ENCODE data around the gene KRTAP10-12. TPM values are rescaled to one million over a fixed set of nuclear protein-coding genes. Genes with fewer than 3 reads are reported as not detected.

KRTAP10-12 gene
- polyA plus RNA-seq, 3 donors: not detected

- DNase-seq: no peak
Observed at GRCh38 chr21:44732956-44733355, 36.0 kb downstream of the KRTAP10-12 start.

GRCh38 chr21:44734026-44734745 is 37.2 kb downstream of the KRTAP10-12 start:
- DNase-seq: no peak

GRCh38 chr21:44734841-44735240 is 37.9 kb downstream of the KRTAP10-12 start:
- DNase-seq: no peak

DNA sequence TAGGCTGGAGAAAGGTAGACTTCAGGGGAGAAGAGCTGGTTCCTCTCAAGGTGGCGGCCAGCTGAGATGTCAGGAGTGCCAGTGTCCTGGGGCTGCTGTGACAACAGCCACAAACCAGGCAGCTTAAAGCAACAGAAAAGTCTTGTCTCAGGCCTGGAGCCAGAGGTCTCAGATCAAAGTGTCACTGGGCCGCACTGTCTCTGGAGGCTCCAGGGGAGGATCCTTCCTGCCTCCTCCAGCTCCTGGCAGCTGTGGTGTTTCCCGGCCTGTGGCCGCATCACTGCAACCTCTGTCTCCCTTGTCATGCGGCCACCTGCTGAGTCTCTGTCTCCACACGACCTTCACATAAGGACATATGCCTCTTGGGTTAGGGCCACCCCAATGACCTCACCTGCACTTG is 38.8 kb downstream of the KRTAP10-12 start:
- DNase-seq: no peak

GRCh38 chr21:44736291-44737004 is 39.5 kb downstream of the KRTAP10-12 start:
- no peak for DNase-seq

DNA sequence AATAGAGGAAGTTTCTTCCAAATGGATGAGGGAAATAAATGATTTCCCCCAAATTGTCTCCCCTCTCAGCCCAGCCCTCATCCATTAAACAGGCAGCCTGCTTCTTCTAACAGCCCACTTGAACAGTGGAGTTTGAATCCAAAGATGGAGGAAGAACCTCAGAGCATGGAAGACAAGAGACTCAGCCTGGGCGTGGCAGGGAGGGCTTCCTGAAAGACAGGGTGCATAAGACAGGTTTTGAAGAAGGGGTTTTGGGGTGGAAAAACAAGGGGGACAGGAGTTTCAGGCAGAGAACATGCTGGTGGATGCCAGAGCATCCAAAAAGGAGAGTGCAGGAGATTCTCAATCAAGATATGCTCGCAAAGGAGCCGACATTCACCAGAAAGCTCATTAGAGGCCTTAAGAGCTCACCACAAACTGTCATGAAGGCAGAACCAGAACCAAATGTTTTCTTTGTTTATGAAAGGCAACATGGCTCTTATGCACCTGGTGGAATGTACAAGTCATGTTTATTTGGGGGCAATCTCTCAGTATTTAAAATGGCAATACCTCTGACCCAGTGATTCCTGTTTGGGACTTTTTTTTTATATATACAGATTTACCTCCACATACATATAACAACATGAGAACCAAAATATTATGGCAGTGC is 40.9 kb downstream of the KRTAP10-12 start:
- DNase-seq: no peak

DNA sequence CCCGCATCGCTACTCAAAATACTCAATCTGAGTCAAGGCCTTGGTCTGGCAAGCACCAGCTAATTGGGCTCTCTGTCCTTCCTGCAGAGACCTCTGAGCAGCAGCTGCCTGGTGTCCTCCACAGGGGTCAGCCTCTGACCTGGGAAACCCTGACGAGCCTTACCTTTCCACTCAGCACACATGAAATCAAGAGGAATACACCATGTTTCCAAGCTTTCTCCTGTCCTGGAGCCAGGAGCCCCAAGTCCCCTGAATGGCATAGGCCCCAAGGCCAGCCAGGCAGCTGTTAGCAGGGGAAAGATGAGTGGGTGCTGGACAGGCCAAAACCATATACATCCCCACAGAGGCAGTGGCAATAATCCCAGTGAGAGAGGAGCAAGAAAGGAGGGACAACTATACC is 41.6 kb downstream of the KRTAP10-12 start:
- no peak for DNase-seq

DNA sequence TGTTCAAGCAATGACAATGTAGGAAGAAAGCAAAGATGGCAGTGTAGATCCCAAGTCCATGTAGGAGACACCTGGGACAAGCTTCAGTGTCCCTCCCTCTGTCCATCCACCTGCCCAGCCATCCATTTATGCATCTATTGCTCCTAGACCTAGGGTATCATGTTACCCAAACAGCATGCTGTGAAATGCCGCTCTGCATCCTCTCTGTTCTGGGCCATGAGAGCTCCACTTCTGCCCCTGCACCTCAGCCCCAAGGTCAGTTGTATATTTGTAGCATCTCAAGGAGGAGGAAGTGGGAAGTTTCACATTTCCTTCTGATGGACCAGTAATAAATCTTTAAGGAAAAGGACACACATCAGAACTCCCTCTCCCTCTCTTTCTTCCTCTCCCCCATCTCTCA is 42.3 kb downstream of the KRTAP10-12 start:
- no peak for DNase-seq

DNA sequence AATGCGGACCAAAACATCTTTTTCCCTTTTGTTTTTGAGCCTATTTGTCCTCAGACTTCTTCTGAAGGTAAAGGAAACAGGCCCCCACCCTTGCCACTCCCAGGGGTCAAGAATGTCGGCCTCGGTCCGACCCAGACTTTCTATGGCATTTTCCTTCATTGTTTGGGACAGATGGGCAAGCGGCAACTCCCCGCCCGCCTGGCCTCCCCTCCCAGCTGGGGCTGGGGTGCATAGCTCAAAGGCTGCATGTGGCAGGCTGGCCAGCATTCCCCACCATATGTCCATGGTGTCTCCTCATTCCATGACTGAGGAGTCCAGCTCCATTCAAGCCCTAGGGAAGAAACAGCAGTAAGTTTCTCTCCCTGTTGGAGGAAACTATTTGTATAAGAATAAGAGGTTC is 43.8 kb downstream of the KRTAP10-12 start:
- no peak for DNase-seq

GRCh38 chr21:44741921-44742320 is 44.9 kb downstream of the KRTAP10-12 start:
- no peak for DNase-seq

DNA sequence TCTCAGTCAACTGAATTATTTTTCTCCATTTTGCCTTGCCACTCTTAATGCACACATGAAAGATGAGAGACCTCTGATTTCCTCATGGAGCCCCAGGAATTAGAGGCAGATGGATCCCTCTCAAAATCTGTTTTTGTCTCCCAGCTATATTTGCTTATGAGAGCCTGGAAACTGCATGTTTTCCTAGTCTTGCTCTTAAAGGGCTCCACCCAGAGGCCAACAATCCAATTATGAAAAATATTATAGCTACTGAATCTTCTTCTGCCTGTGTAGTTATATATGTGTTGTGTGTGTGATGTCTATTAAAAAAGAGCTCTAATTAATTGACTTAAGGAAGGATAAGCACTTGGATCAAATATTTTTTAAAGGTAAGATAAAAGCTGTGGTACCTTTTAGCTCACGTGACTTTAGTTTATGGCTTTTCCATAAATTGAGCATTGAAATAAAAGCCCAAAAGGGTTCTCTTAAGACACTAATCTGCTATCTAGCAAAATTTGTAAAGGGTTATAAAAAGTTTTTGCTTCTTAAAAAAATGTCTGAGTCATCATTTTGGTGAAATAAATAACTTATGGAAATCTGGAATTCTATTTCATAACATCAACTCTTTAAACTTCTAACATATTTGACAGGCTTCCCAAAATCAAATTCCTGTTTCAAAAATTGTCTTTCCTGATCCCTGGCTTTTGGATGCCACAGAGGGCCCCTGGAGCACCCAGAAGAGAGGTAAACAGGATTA is 45.6 kb downstream of the KRTAP10-12 start:
- no peak for DNase-seq

Other genes with a start within 250 kb of the KRTAP10-12 start
- 1 to 10 TPM; 4.6 to 5.6 (median 5.2) TPM for gene LRRC3, start 241.7 kb upstream of the KRTAP10-12 start, polyA plus RNA-seq (ENCODE audit: insufficient read length in 3 of 3)
- gene KRTAP10-1, start 157.0 kb upstream of the KRTAP10-12 start, polyA plus RNA-seq (ENCODE audit: insufficient read length in 3 of 3): not detected
- gene KRTAP10-2, start 145.7 kb upstream of the KRTAP10-12 start, polyA plus RNA-seq (ENCODE audit: insufficient read length in 3 of 3): not detected
- gene KRTAP10-3, start 138.4 kb upstream of the KRTAP10-12 start, polyA plus RNA-seq (ENCODE audit: insufficient read length in 3 of 3): not detected
- not detected for gene KRTAP10-4, start 123.4 kb upstream of the KRTAP10-12 start, polyA plus RNA-seq (ENCODE audit: insufficient read length in 3 of 3)
- not detected for gene KRTAP10-5, start 116.6 kb upstream of the KRTAP10-12 start, polyA plus RNA-seq (ENCODE audit: insufficient read length in 3 of 3)
- not detected for gene KRTAP10-6, start 104.7 kb upstream of the KRTAP10-12 start, polyA plus RNA-seq (ENCODE audit: insufficient read length in 3 of 3)
- gene KRTAP10-7, start 96.6 kb upstream of the KRTAP10-12 start, polyA plus RNA-seq (ENCODE audit: insufficient read length in 3 of 3): not detected
- gene KRTAP10-8, start 85.1 kb upstream of the KRTAP10-12 start, polyA plus RNA-seq (ENCODE audit: insufficient read length in 3 of 3): not detected
- gene KRTAP10-9, start 70.1 kb upstream of the KRTAP10-12 start, polyA plus RNA-seq (ENCODE audit: insufficient read length in 3 of 3): not detected
- not detected for gene KRTAP10-10, start 59.8 kb upstream of the KRTAP10-12 start, polyA plus RNA-seq (ENCODE audit: insufficient read length in 3 of 3)
- not detected for gene KRTAP10-11, start 50.8 kb upstream of the KRTAP10-12 start, polyA plus RNA-seq (ENCODE audit: insufficient read length in 3 of 3)
- not detected for gene KRTAP12-4, start 42.5 kb upstream of the KRTAP10-12 start, polyA plus RNA-seq (ENCODE audit: insufficient read length in 3 of 3)
- not detected for gene KRTAP12-3, start 39.2 kb upstream of the KRTAP10-12 start, polyA plus RNA-seq (ENCODE audit: insufficient read length in 3 of 3)
- not detected for gene KRTAP12-2, start 30.2 kb upstream of the KRTAP10-12 start, polyA plus RNA-seq (ENCODE audit: insufficient read length in 3 of 3)
- not detected for gene KRTAP12-1, start 15.0 kb upstream of the KRTAP10-12 start, polyA plus RNA-seq (ENCODE audit: insufficient read length in 3 of 3)
- 1 to 10 TPM in 2 of 3 donors, under 1 TPM in 1; 0.95 to 1.1 (median 1.0) TPM for gene TSPEAR, start 14.4 kb downstream of the KRTAP10-12 start, polyA plus RNA-seq (ENCODE audit: insufficient read length in 3 of 3)
- gene UBE2G2, start 104.6 kb downstream of the KRTAP10-12 start, polyA plus RNA-seq (ENCODE audit: insufficient read length in 3 of 3): 100 to 1,000 TPM in 2 of 3 donors, 10 to 100 TPM in 1; 63.5 to 144 (median 125) TPM
- gene SUMO3, start 120.9 kb downstream of the KRTAP10-12 start, polyA plus RNA-seq (ENCODE audit: insufficient read length in 3 of 3): 100 to 1,000 TPM; 101 to 116 (median 106) TPM
- 100 to 1,000 TPM; 279 to 290 (median 279) TPM for gene PTTG1IP, start 176.5 kb downstream of the KRTAP10-12 start, polyA plus RNA-seq (ENCODE audit: insufficient read length in 3 of 3)
- 10 to 100 TPM; 12.3 to 16.9 (median 12.4) TPM for gene ITGB2, start 223.7 kb downstream of the KRTAP10-12 start, polyA plus RNA-seq (ENCODE audit: insufficient read length in 3 of 3)
- 10 to 100 TPM; 17.9 to 24.4 (median 24.0) TPM for gene SLX9, start 242.9 kb downstream of the KRTAP10-12 start, polyA plus RNA-seq (ENCODE audit: insufficient read length in 3 of 3)

All from renal pelvis (tissue), 4 donors.